MM.1S (cell line): ENCODE measurements around the gene B3GNT4.

Source experiments
- EZH2 ChIP-seq: fragments of 300-600 bp; sonication (generic); optimal IDR thresholded peaks from 2 replicates; pipeline ENCODE3; 2017; ENCODE audit warnings: low read depth, mild to moderate bottlenecking, antibody characterized with exemption, low read length, mixed read lengths
- TF ChIP-seq, protein P1 (sequence below): fragments of 300-600 bp; sonication (generic); IDR thresholded peaks from 2 replicates; pipeline ENCODE4 v1.5.1; 2016; ENCODE audit warnings: antibody characterized with exemption, low read length, mixed read lengths

DNA sequence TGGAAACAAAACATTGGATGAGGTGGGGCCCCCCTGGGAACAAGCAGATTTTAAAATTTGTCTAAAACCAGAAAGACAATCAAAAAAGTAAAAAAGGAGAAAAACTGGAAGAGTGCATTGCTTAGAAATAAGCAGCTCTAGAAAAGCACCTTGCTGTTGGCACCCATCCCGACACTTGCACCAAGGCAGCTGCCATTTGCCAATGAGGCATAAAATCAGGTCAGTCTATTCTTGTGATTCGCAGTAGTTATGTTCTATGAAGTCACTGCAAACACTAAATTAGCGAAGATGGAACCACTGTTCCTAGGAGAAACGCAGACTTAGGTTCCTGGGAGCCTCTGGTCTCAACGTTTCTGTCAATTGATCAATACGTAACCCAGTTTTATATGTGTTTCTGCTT, 46.5 kb downstream of the B3GNT4 start:
- TF ChIP-seq, protein P1, sequence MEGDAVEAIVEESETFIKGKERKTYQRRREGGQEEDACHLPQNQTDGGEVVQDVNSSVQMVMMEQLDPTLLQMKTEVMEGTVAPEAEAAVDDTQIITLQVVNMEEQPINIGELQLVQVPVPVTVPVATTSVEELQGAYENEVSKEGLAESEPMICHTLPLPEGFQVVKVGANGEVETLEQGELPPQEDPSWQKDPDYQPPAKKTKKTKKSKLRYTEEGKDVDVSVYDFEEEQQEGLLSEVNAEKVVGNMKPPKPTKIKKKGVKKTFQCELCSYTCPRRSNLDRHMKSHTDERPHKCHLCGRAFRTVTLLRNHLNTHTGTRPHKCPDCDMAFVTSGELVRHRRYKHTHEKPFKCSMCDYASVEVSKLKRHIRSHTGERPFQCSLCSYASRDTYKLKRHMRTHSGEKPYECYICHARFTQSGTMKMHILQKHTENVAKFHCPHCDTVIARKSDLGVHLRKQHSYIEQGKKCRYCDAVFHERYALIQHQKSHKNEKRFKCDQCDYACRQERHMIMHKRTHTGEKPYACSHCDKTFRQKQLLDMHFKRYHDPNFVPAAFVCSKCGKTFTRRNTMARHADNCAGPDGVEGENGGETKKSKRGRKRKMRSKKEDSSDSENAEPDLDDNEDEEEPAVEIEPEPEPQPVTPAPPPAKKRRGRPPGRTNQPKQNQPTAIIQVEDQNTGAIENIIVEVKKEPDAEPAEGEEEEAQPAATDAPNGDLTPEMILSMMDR = no peak
- no peak for TF ChIP-seq EZH2
